Astrocyte of the spinal cord (primary cell): ENCODE measurements around the gene FOCAD.
A peak's percentile ranks its signal among the peaks of the same experiment; 100 is the strongest.

Source experiments
- DNase-seq: peaks from one replicate; pipeline ENCODE4 v3.0.0; 2011; ENCODE audit warnings: low read depth, low spot score
- H3K4me3 ChIP-seq: 2 replicates; pipeline ENCODE4 v1.5.1; 2011; ENCODE audit warnings: low read depth, mild to moderate bottlenecking, low read length, moderate library complexity
- CTCF ChIP-seq: IDR thresholded peaks from 2 replicates; pipeline ENCODE4 v1.5.1; 2012; ENCODE audit warnings: low read depth, mild to moderate bottlenecking, low read length, inconsistent platforms
- in situ Hi-C: cut with HindIII; loops from 2 replicates; pipeline ENCODE4 v1.10.0; 2017; ENCODE audit warnings: low sequenced_read_pairs

FOCAD gene

GRCh38 chr9:20925256-20926045 is 241.4 kb downstream of the FOCAD start:
- DNase-seq, result no peak
- in situ Hi-C loops, result no loop called here
- no peak for TF ChIP-seq CTCF
- no peak overlapping the region for H3K4me3 ChIP-seq

- no peak for DNase-seq
- H3K4me3 ChIP-seq, result no peak overlapping the region
- TF ChIP-seq CTCF, result no peak
- in situ Hi-C loops, result no loop called here
Measured at GRCh38 chr9:20929276-20929675, 245.2 kb downstream of the FOCAD start.

- H3K4me3 ChIP-seq, result no peak overlapping the region
- in situ Hi-C loops, result no loop called here
- no peak for DNase-seq
- TF ChIP-seq CTCF, result no peak
Measured at GRCh38 chr9:20930836-20931235, 246.8 kb downstream of the FOCAD start.

GRCh38 chr9:20940447-20941173 is 256.6 kb downstream of the FOCAD start:
- in situ Hi-C loops, result no loop called here
- no peak for DNase-seq
- H3K4me3 ChIP-seq, result no peak overlapping the region
- TF ChIP-seq CTCF, result no peak

- peak; percentile 73 for DNase-seq
- peak; percentile 77 for TF ChIP-seq CTCF
- in situ Hi-C loops, result no loop called here
- no peak overlapping the region for H3K4me3 ChIP-seq
Measured at GRCh38 chr9:20941174-20941690, 257.2 kb downstream of the FOCAD start.

- DNase-seq, result no peak
- TF ChIP-seq CTCF, result no peak
- no peak overlapping the region for H3K4me3 ChIP-seq
- in situ Hi-C loops, result no loop called here
Measured at GRCh38 chr9:20944507-20944906, 260.4 kb downstream of the FOCAD start.
